Immature natural killer cell (primary cell): ENCODE results near the gene UBR1. TPM values are rescaled to one million over a fixed set of nuclear protein-coding genes. Genes with fewer than 3 reads are reported as not detected.
"Not testable (repeated sequence)": the region's sequence is repeated elsewhere in the genome, so short reads cannot be mapped to it uniquely, and the experiment has no call there.

Experiments used
- DNase-seq, 3 donors: peaks; one replicate each; pipeline ENCODE4 v3.0.0; 2022; ENCODE audit warnings: mixed read lengths in 1 of 3
- H3K27ac Mint-ChIP-seq, 6 donors: one replicate each; pipeline ENCODE4 v1.8.0; 2020; ENCODE audit warnings: mixed read lengths in 6 of 6, mild to moderate bottlenecking in 5 of 6, inconsistent platforms in 4 of 6, moderate library complexity in 3 of 6
- H3K27me3 Mint-ChIP-seq, 3 donors: one replicate each; pipeline ENCODE4 v1.8.0; 2020 to 2021; ENCODE audit warnings: low read depth in 3 of 3, mild to moderate bottlenecking in 3 of 3, mixed read lengths in 3 of 3, moderate library complexity in 3 of 3, inconsistent platforms in 1 of 3
- H3K36me3 Mint-ChIP-seq, 3 donors: one replicate each; pipeline ENCODE4 v1.8.0; 2020; ENCODE audit warnings: mixed read lengths in 3 of 3, inconsistent platforms in 2 of 3, mild to moderate bottlenecking in 2 of 3
- H3K4me1 Mint-ChIP-seq, 2 donors: one replicate each; pipeline ENCODE4 v1.8.0; 2020; ENCODE audit warnings: inconsistent platforms in 2 of 2, mild to moderate bottlenecking in 2 of 2, mixed read lengths in 2 of 2, moderate library complexity in 1 of 2
- H3K4me3 Mint-ChIP-seq, 5 donors: one replicate each; pipeline ENCODE4 v1.8.0; 2020; ENCODE audit warnings: mild to moderate bottlenecking in 5 of 5, mixed read lengths in 5 of 5, inconsistent platforms in 3 of 5, moderate library complexity in 3 of 5
- H3K9me3 Mint-ChIP-seq, 6 donors: one replicate each; pipeline ENCODE4 v1.8.0; 2020; ENCODE audit warnings: mild to moderate bottlenecking in 6 of 6, mixed read lengths in 6 of 6, inconsistent platforms in 4 of 6, moderate library complexity in 3 of 6
- polyA plus RNA-seq, 3 donors: library from polyadenylated mRNA; unstranded; fragments of 300-500 nt; fragmentation: Illumina TruSeq; gene quantifications; one replicate each; pipeline ENCODE4 v1.2.3, GENCODE V29; 2021

Gene UBR1
- polyA plus RNA-seq, 3 donors from 2014 or later = 12.1 to 26.5 (median 15.1) TPM

- DNase-seq = peak; percentile 30 to 31 (median 30)
- H3K27me3 Mint-ChIP-seq = peaks cover 0 to 8% (median 4%) of the 10 kb centered on the region in 3 donors
- peak overlapping the region; percentile 77 to 96 (median 93) for H3K27ac Mint-ChIP-seq
- H3K4me3 Mint-ChIP-seq = peak overlapping the region; percentile 93 to 99 (median 96)
- H3K9me3 Mint-ChIP-seq = no peaks in the 10 kb centered on the region
- peaks cover 21 to 35% of the 10 kb centered on the region in 2 donors for H3K4me1 Mint-ChIP-seq
- no peaks in the 10 kb centered on the region for H3K36me3 Mint-ChIP-seq
Observed at GRCh38 chr15:42921342-42921731, 184.5 kb downstream of the UBR1 start.

- Mint-ChIP-seq H3K4me3 (peak within 1 kb of the TSS; percentile 93 to 99 (median 96)), H3K9me3 (no peaks in the 10 kb centered on the region), H3K36me3 (no peaks in the 10 kb centered on the region), H3K27me3 (peaks cover 0 to 8% (median 4%) of the 10 kb centered on the region in 3 donors), H3K27ac (peak within 1 kb of the TSS; percentile 86 to 96 (median 94)), H3K4me1 (peaks cover 24 to 35% of the 10 kb centered on the region in 2 donors)
- DNase-seq = peak; percentile 96 to 98 (median 97)
Observed at GRCh38 chr15:42920519-42921341, 185.1 kb downstream of the UBR1 start, which contains the start of gene TTBK2. TTBK2 (minus strand) TSS chr15:42920778; CDS start chr15:42878617, 42,161 bp downstream.

- DNase-seq = peak in 2 of 3 donors; percentile 31 to 38
- peak overlapping the region; percentile 80 to 89 (median 82) for H3K27ac Mint-ChIP-seq
- H3K36me3 Mint-ChIP-seq = no peaks in the 10 kb centered on the region
Observed at GRCh38 chr15:42919799-42920518, 185.9 kb downstream of the UBR1 start.

GRCh38 chr15:42919308-42919707 lies 186.5 kb downstream of the UBR1 start:
- Mint-ChIP-seq H3K36me3 (no peaks in the 10 kb centered on the region), H3K27ac (peak overlapping the region; percentile 80 to 89 (median 82)), H3K27me3 (peaks cover 0 to 8% (median 4%) of the 10 kb centered on the region in 3 donors), H3K9me3 (no peaks in the 10 kb centered on the region), H3K4me1 (peaks cover 33 to 50% of the 10 kb centered on the region in 2 donors), H3K4me3 (peak overlapping the region; percentile 89 to 99 (median 94))
- no peak for DNase-seq

More at GRCh38 chr15:42919799-42920518, 185.9 kb downstream of the UBR1 start:
- H3K4me3 Mint-ChIP-seq = peak overlapping the region; percentile 89 to 99 (median 94)
- H3K27me3 Mint-ChIP-seq = peaks cover 0 to 8% (median 4%) of the 10 kb centered on the region in 3 donors
- no peaks in the 10 kb centered on the region for H3K9me3 Mint-ChIP-seq
- peaks cover 30 to 43% of the 10 kb centered on the region in 2 donors for H3K4me1 Mint-ChIP-seq

- Mint-ChIP-seq H3K9me3 (no peaks in the 10 kb centered on the region), H3K27ac (no peak overlapping the region), H3K4me3 (no peak overlapping the region), H3K27me3 (peaks cover 0 to 8% (median 4%) of the 10 kb centered on the region in 3 donors), H3K36me3 (no peaks in the 10 kb centered on the region), H3K4me1 (peaks cover 33 to 51% of the 10 kb centered on the region in 2 donors)
- no peak for DNase-seq
Observed at GRCh38 chr15:42918047-42918446, 187.8 kb downstream of the UBR1 start.

- no peak for DNase-seq
- Mint-ChIP-seq H3K27ac (no peak overlapping the region), H3K36me3 (no peaks in the 10 kb centered on the region), H3K27me3 (peaks cover 0 to 6% (median 2%) of the 10 kb centered on the region in 3 donors), H3K4me1 (peaks cover 23 to 39% of the 10 kb centered on the region in 2 donors), H3K9me3 (no peaks in the 10 kb centered on the region), H3K4me3 (no peak overlapping the region)
Observed at GRCh38 chr15:42915654-42916315, 190.1 kb downstream of the UBR1 start.

GRCh38 chr15:42914728-42915497 lies 190.9 kb downstream of the UBR1 start:
- Mint-ChIP-seq H3K4me1 (peaks cover 20 to 35% of the 10 kb centered on the region in 2 donors), H3K27ac (peak overlapping the region in 3 of 6 donors; percentile 1 to 50 (median 34)), H3K9me3 (no peaks in the 10 kb centered on the region), H3K36me3 (no peaks in the 10 kb centered on the region), H3K27me3 (peaks cover 0 to 1% (median 0%) of the 10 kb centered on the region in 3 donors), H3K4me3 (peak overlapping the region; percentile 34 to 47 (median 40))
- DNase-seq = no peak

GRCh38 chr15:42911058-42911592 lies 194.7 kb downstream of the UBR1 start:
- Mint-ChIP-seq H3K4me1 (peaks cover 11 to 17% of the 10 kb centered on the region in 2 donors), H3K9me3 (no peaks in the 10 kb centered on the region), H3K27me3 (no peaks in the 10 kb centered on the region), H3K4me3 (no peak overlapping the region), H3K36me3 (no peaks in the 10 kb centered on the region), H3K27ac (no peak overlapping the region)
- DNase-seq = no peak

- DNase-seq = no peak
- H3K27me3 Mint-ChIP-seq = no peaks in the 10 kb centered on the region
- no peak overlapping the region for H3K4me3 Mint-ChIP-seq
Observed at GRCh38 chr15:42908538-42908937, 197.3 kb downstream of the UBR1 start.

GRCh38 chr15:42903388-42904324 lies 202.2 kb downstream of the UBR1 start:
- Mint-ChIP-seq H3K27me3 (peaks cover 0 to 1% (median 0%) of the 10 kb centered on the region in 3 donors), H3K4me3 (no peak overlapping the region), H3K36me3 (no peaks in the 10 kb centered on the region), H3K27ac (peak overlapping the region in 1 of 6 donors; percentile 6), H3K9me3 (no peaks in the 10 kb centered on the region), H3K4me1 (peaks cover under 1 to 13% of the 10 kb centered on the region in 2 donors)
- DNase-seq = no peak

More at GRCh38 chr15:42908538-42908937, 197.3 kb downstream of the UBR1 start:
- H3K27ac Mint-ChIP-seq = peak overlapping the region in 1 of 6 donors; percentile 28
- no peaks in the 10 kb centered on the region for H3K9me3 Mint-ChIP-seq
- H3K36me3 Mint-ChIP-seq = no peaks in the 10 kb centered on the region
- H3K4me1 Mint-ChIP-seq = peaks cover 0 to 5% of the 10 kb centered on the region in 2 donors

- H3K36me3 Mint-ChIP-seq, H3K27ac Mint-ChIP-seq, H3K4me1 Mint-ChIP-seq, H3K4me3 Mint-ChIP-seq, DNase-seq, H3K9me3 Mint-ChIP-seq, H3K27me3 Mint-ChIP-seq: not testable (repeated sequence)
Observed at GRCh38 chr15:42893911-42894310, 211.9 kb downstream of the UBR1 start.
